Measurements from ENCODE around the gene GLI1.
"Not testable (repeated sequence)": the region's sequence is repeated elsewhere in the genome, so short reads cannot be mapped to it uniquely, and the experiment has no call there.

The GLI1 gene

DNA sequence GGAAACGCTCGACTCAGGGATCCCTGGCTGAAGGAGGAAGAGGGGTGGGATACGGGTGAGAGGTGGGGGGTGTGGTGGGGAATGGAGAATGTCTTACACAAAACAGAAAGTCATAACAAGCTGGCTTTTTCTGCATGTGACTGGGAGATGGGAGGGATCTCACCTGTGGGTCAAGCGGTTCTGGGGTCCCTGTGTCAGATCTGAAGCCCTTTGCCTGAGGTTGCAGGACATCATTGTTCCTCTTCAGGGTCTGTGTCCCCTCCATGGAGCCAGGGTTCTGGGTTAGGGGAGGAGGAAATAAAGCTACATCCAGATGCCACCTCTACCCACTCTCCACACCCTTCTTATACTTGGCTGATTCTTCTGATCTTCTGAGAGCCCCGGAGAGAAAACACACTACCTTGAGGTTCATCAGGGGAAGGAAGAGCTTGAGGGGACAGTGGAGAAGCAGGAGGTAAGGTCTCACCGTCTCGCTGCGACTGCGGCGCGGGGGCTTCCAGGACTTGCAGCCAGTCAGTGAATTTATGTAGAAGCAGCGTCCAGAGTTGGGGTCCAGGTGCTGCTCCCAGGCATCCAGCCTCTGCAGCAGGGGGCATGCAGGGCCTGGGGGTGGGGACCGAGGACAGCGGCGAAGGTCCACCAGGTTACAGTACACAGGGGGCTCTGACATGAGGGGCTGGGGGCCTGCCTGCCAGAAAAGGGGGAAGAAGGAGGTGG lies 17.6 kb downstream of the GLI1 start:
- DNase-seq, result no peak

DNA sequence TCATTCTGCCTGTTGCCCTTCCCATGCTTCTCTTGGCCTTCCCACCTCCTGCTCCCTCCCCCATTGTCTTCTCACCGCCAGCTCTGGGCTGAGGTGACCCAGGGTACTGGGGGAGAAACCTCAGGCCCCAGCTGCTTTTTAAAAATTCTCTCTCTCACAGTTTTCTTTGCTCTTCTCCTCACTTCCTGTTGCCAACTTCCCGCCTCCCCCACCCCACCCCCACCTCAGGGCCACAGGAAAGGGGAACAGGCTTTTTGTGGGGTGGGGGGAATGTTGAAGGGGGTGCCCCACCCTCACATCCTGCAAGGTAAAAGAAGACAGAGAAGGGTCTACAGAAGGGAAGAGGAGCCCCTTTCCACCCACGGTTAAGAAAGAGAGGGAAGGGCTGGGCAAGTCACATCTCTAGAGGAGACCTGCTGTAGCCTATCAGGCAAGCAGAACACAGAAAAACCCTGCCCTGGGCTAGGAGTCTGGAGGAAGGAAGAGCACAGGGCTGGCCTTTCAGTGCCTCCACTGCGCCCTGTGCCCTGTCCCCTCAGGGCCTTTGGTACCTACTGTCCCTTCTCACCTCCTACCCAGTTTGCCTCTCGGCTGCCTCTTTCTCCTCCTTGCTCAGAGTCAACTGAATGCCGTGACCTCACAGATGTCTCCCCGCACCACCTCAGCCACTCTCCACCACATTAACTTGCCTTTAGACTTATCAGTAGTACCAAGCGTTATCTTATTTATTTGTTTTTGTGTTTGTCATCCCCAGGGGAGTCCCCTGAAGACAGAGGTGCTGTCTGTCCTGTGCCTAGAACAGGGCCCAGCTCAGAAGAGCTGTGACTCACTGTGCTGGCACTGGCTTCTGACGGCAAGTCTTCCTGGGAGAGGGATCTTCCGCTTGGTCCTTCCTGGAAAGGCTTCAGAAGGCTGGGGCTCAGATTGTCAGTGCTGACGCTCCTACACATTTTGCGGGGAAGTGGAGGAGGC lies 18.4 kb downstream of the GLI1 start:
- DNase-seq, result no peak

DNA sequence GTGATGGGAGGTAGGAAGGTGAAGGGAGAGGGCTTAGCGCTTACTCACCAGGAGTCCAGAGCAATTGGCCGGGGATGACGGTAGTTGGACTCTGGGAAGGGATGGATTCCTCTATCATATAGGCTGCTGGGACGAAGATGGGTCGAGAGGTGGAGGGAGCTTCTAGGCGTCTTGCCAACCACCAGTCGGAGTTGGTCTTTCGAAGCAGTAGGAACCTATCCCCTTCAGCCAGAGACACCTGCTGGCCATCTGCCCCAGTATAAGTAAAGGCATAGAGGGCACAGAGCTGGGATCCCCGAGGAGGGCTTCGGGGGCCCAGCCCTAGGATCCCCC lies 19.4 kb downstream of the GLI1 start:
- no peak for DNase-seq

DNA sequence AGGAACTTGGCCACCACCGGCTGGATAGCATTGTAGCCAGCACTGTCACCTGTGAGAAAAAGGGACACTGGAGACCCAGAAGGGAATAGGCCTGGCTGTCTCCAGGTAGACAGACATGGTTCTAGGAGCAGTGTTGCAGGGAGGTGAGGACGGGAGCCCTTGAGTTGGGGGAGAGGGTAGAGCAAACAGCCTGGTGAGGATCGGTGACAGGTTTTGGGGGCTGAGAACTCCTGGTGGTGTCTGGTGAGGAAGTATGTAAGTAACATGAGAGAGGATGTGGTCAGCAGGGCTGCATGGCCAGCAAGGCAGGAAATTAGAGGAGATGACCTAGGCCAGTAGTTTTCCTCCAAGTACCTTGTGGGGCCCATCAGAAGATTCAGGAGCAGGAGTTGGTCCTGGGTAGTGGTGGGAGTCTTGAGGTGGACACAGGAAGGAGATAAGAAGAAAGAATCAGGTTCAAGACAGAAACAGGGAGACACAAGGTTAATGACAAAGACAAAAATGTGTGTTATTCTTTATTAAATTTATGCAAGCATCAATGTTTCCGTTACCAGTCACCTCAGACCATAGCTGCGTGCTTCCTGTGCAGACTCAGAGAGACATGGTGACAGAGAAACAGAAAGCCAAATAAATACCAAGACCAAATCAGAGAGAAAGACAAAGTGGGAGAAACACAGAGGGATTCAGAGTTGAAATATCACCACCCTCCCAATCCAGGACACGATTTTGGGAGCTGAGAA lies 20.0 kb downstream of the GLI1 start, which contains the start of gene ARHGAP9:
Gene ARHGAP9, minus strand, starts transcription at position 491 of the 740 bp plus-strand sequence. Its CDS starts 460 bp downstream, at position 31.
- no peak for DNase-seq

DNA sequence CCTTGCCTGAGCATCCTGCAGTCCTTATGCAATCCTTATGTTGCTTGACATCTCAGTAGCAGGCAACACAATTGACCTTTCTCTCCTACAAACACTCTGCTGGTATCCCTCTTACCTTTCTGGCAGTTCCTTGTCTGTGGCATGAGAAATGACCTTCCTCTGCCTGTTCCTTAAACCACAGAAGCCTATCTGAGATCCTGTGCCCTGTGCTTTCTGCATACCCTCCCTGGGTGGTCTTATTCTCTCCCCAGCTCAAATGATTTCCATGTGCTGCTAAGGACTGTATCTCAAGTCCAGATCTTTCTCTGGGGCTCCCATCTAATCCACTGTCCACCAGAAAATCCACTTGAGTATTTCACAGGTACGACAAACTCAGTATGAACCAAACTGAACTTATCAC lies 22.1 kb downstream of the GLI1 start:
- no peak for DNase-seq

DNA sequence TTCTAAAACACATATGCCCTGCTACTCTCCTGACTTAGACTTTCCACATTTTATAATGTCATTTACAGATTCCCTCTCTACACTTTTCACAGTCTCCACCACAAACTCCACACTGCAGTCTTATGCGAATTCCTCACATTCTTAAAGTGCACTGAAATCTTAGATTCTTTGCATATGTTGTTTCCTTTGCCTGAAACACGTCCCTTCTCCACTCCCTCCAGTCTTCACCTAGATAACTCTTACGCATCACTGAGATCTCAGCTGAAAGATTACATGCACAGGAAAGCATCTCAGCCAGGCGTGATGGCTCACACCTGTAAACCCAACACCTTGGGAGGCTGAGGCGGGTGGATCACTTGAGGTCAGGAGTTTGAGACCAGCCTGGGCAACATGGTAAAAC lies 23.9 kb downstream of the GLI1 start:
- DNase-seq, result no peak

DNA sequence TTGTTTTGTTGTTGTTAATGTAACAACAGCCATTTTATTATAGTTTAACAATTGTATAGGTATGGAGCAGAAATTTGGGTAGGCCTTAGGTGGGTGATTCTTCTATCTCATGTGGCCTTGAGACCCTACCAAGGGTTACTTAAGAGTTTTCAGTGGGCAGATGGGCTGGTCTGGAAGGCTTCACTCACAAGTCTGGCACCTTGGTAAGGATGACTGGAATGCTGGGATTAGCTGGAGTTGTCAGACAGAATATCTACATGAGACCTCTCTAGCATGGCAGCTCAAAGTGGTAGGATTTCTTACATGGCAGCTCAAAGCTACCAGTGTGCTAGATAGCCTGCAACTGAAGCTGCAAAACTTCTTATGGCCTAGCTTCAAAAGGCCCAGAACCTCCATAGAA lies 26.1 kb downstream of the GLI1 start:
- no peak for DNase-seq

DNA sequence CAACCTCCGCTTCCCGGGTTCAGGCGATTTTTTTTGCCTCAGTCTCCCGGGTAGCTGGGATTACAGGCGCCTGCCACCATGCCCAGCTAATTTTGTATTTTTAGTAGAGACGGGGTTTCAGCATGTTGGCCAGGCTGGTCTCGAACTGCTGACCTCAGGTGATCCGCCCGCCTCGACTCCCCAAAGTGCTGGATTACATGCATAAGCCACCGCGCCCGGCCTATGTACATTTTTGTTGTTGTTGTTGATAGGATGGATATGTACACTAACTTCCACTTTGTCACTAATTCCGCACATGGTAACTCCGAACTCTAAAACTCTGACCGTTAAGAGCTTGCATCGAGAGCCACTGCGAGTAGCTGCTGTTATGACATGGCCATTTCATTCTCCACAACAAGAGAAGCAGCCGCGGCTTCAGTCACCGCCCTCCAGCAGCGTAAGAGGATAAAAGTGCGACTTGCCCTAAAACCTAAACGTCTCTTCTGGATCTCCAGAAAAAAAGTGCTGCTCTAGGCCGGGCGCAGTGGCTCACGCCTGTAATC lies 27.5 kb downstream of the GLI1 start:
- no peak for DNase-seq

DNA sequence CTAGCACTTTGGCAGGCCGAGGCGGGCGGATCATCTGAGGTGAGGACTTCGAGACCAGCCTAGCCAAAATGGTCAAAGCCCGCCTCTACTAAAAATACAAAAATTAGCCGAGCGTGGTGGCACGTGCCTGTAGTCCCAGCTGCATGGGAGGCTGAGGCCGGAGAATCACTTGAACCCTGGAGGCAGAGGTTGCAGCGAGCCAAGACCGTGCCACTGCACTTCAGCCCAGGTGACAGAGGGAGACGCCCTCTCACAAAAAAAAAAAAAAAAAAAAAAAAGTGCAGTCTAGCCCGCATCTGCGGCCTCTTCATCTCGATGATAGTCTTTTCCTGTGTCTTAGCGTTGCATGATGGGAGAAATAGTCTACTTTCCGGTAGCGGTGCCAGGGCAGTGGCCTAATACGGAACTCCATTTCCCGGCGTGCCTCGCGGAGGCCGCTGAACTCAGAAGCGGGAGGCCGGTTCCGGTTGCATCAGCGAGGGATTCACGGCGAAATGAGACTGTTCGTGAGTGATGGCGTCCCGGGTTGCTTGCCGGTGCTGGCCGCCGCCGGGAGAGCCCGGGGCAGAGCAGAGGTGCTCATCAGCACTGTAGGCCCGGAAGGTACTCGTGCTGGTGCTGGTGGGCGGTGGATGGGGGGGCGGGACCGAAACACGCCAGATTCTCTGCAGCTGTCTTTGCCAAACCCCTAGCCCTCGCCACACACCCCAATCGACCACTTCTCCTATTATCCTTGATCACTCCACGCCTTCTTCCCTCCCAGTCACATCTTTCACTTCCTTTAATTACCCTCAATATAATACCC lies 28.2 kb downstream of the GLI1 start, which contains the start of gene MARS1:
Gene MARS1, plus strand, starts transcription at position 472 of the 805 bp plus-strand sequence. Its CDS starts 23 bp downstream, at position 495.
- DNase-seq, result peak; percentile 72 to 93

DNA sequence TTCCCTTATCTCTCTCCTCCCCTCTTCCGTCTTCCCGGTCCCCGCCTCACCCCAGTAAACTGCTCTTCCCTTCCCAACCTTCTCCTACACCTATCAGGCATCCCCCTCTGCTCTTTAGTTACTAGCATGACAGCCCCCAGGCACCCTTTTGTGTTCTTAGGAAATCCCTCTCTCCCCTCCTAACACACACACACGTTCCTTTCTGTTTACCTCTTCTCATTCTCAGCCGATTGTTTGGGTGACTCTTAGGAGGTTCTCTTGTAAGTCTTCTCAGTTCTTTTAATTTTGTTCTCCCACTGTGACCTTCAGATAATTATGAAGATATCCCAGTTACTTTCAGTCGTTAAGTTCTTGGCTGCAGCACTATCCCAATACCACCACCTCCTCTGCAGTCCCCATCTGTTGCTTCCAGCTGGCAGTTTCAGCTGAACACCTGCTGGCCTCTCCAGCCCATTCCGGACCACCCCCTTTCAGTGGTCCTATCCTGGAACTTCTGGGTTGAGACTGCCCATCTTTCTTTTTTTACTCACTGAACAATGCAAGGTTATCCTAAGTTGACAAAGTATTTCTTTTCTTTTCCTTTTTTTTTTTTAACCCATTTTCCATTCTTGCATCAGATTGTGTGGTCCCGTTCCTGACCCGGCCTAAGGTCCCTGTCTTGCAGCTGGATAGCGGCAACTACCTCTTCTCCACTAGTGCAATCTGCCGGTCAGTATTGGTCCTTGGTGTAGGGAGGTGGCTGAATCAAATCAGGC lies 29.0 kb downstream of the GLI1 start:
- no peak for DNase-seq

DNA sequence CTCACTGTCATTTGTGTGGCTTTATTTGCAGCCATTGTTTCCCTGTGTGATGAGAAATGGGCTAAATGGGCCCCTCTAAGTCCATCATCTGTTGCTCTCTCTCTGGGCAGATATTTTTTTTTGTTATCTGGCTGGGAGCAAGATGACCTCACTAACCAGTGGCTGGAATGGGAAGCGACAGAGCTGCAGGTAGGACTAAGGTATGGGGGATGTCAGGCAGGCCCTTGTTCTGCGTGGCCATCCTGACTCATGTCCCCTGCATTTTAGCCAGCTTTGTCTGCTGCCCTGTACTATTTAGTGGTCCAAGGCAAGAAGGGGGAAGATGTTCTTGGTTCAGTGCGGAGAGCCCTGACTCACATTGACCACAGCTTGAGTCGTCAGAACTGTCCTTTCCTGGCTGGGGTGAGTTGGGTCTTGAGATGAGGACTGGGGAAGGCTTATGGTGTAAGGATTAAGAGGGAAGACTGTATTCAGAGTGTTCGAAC lies 29.6 kb downstream of the GLI1 start:
- no peak for DNase-seq

DNA sequence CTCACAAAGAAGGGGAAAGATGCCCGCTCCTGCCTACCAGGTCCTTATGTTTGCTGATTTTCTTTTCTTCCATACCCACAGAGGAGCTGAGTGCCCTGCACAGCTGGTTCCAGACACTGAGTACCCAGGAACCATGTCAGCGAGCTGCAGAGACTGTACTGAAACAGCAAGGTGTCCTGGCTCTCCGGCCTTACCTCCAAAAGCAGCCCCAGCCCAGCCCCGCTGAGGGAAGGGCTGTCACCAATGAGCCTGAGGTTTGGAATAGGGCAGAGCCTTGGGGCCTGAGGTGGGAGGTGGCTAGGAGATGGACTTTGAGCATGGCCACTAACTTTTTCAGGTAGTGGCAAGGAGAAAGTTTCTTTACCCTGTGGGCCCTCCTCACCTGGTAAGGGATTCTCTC lies 30.5 kb downstream of the GLI1 start:
- DNase-seq, result no peak

DNA sequence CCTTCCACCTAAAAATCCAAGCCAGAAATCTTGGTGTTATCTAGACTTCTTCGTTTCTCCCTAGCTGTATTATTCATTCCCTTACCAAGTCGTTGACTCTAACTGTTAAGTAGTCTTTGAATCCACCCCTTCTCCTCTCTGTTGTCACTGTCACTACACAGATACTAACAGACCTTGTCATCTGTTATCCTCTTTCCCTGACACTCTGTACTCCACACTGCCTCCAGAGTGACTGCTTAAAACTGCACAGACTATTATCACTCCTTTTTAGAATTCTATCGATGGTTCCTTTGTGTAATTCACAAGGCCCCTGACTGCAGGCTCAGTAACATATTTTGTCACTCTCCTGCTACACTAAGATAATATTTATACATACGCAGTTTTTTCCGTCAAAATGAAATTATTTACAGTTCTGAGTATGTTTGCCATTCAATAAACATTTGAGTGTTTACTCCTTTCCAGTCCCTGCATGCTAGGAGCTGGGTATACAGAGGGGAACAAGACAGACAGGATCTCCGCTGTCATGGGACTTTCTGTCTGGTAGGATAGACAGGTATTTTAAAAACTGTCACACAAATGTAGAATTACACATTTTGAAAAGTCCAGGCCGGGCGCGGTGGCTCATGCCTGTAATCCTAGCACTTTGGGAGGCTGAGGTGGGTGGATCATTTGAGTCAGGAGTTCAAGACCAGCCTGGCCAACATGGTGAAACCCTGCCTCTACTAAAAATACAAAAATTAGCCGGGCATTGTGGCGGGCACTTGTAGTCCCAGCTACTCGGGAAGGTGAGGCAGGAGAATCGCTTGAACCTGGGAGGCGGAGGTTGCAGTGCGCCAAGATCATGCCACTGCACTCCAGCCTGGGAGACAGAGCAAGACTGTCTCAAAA lies 32.1 kb downstream of the GLI1 start:
- DNase-seq, result no peak

DNA sequence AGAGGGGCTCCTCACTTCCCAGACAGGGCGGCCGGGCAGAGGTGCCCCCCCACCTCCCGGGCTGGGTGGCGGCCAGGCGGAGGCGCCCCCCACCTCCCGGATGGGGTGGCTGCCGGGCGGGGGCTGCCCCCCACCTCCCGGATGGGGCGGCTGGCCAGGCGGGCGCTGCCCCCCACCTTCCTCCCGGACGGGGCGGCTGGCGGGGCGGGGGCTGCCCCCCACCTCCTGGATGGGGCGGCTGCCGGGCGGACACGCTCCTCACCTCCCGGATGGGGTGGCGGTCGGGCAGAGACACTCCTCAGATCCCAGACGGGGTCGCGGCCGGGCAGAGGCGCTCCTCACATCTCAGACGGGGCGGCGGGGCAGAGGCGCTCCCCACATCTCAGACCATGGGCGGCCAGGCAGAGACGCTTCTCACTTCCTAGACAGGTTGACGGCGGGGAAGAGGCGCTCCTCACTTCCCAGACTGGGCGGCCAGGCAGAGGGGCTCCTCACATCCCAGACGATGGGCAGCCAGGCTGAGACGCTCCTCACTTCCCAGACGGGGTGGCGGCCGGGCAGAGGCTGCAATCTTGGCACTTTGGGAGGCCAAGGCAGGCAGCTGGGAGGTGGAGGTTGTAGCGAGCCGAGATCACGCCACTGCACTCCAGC lies 35.6 kb downstream of the GLI1 start:
- not testable (repeated sequence) for DNase-seq

DNA sequence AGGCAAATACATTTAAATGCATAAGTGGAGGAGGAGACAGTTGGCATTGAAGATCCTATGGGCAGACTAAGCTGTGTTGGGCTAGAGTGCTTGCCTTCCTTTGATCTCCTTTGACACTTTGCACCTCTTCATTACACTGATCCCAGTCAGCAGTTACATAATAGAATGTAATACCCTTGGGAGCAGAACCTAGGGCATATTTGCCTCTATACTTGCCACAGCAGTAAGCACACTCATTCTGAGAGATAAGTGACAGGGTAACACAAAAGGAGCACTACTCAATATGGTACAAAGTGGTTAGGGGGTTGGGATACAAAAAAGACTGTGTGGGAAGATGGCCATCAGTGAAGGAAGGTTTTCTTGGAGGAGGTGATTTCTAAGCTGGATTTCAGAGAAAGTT lies 37.2 kb downstream of the GLI1 start:
- DNase-seq, result no peak

DNA sequence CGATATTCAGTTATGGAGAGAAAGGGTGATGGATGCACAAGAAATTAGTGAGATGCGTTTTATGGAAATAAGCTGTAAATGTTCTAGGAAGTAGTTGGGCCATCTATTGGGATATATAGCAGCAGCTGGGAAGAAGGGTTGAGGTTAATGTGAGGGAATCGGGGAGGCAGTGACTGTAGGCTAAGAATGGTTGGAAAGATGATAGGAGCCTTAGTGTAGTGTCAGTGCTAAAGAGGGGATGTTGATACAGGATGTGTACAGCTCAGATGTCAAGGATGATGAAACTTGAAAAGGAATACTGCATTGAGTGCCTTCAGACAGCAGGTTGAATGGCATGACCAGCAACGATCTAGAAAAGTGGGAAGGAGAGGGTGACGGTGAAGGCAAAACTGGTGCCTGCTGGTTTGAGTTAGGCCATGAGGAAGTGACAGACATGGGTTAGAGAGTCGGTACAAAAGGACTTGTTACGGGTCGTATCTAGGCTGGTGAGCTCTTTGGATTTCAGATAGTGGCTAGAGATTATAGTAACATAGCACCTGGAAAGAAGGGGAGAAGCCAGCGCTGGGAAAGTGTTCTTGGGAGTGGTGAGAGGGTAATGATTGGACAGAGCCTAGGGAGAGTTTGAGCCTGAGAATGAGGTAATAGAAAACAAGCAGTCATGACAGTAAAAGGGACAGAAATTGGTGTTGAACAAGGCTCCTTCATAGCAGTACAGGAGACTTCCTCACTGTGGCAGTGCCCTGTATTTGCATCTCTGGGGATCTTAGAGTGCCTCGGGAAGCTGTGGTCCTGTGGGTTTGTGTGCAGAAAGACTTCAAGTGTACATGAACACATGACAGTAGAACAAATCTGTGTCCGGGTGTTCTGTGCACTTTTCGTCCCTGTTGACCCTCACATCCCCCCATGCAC lies 37.9 kb downstream of the GLI1 start:
- DNase-seq, result no peak

DNA sequence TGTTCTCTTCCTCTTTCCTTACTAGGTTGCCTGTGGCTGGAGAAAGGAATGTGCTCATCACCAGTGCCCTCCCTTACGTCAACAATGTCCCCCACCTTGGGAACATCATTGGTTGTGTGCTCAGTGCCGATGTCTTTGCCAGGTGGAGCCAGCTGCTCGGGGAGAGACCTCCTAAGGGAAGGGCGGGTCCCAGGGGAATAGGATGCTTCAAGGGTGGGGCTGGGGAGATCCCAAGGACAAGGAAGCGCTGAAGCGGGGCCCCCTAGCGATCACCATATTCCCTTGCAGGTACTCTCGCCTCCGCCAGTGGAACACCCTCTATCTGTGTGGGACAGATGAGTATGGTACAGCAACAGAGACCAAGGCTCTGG lies 38.5 kb downstream of the GLI1 start:
- DNase-seq, result no peak

DNA sequence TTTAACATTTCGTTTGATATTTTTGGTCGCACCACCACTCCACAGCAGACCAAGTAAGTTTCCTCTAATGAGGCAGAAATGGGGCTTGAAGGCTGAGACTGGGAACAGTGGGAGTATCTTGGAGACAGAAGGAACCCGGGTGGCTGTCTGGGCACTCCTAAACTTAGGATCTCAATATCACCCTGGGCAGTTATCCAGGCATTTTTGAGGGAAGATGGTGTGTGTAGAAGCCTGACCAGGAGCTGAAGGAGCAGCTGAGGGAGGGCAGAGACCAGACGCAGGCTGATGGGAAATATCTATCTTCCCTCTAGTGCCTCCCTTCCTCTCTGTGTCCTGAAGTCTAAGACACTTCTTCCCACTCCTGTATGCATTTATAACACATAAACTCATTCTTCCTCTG lies 39.0 kb downstream of the GLI1 start:
- DNase-seq, result no peak

Measured in cerebellar nuclear complex (tissue), 1 donor.